Endothelial cell of umbilical vein (primary cell): ENCODE measurements around the gene SEC63.

ENCODE experiments used
- FOS ChIP-seq: IDR thresholded peaks from 2 replicates; pipeline ENCODE4 v1.6.1; 2011; ENCODE audit warnings: mild to moderate bottlenecking, low read length, moderate library complexity, borderline replicate concordance; ENCODE audit not compliant: insufficient read depth
- GATA2 ChIP-seq: IDR thresholded peaks from 2 replicates; pipeline ENCODE4 v1.7.0; 2011; ENCODE audit warnings: low read depth, mild to moderate bottlenecking, moderate library complexity, mixed read lengths, low read length; ENCODE audit not compliant: insufficient read length, insufficient read depth
- POLR2A ChIP-seq: IDR thresholded peaks from 2 replicates; pipeline ENCODE4 v1.6.1; 2012; ENCODE audit warnings: low read depth, mild to moderate bottlenecking, control low read depth, low read length
- TF ChIP-seq, protein P1 (sequence below), 2 donors: IDR thresholded peaks; 1 replicate in 1 of 2; 2 replicates in 1 of 2; pipeline ENCODE4 v1.5.1; 2011; ENCODE audit warnings: low read length in 2 of 2, mild to moderate bottlenecking in 2 of 2, moderate library complexity in 2 of 2, control low read depth in 1 of 2, inconsistent platforms in 1 of 2, low read depth in 1 of 2; ENCODE audit not compliant: insufficient read depth in 1 of 2; ENCODE audit errors: extremely low read depth in 1 of 2

DNA sequence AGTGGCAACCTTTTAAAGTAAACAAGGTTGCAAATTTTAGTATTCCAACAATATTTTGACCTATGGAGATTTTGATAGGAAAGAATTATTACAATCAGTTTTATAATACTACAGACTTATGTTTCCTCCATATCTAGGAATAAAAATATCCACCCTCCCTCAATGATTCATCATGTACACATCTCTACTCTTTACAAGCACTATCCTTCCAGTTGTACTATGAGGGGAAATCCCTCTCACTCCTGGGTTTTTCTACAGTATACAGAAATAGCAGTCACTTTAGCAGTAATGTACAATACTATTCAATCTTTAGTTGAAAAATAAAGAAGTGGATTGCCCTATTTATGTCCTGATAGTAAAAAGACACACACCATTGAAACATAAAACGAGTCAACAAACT lies 87.6 kb downstream of the SEC63 start:
- TF ChIP-seq, protein P1, sequence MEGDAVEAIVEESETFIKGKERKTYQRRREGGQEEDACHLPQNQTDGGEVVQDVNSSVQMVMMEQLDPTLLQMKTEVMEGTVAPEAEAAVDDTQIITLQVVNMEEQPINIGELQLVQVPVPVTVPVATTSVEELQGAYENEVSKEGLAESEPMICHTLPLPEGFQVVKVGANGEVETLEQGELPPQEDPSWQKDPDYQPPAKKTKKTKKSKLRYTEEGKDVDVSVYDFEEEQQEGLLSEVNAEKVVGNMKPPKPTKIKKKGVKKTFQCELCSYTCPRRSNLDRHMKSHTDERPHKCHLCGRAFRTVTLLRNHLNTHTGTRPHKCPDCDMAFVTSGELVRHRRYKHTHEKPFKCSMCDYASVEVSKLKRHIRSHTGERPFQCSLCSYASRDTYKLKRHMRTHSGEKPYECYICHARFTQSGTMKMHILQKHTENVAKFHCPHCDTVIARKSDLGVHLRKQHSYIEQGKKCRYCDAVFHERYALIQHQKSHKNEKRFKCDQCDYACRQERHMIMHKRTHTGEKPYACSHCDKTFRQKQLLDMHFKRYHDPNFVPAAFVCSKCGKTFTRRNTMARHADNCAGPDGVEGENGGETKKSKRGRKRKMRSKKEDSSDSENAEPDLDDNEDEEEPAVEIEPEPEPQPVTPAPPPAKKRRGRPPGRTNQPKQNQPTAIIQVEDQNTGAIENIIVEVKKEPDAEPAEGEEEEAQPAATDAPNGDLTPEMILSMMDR (IDR thresholded peaks at IDR 0.05; ENCODE audit: extremely low read depth in 1 of 2, insufficient read depth in 1 of 2, low read depth in 1 of 2, low read length in 2 of 2) = no peak
- TF ChIP-seq GATA2 (no peak), FOS (peak; percentile 30), POLR2A (no peak)
